HG02970 (cell line): ENCODE measurements around the gene PTPN1.

Experiments
- ATAC-seq: cut with Tn5 transposase; IDR thresholded peaks from one replicate; pipeline ENCODE4 v1.9.1; 2021; ENCODE audit warnings: mild to moderate bottlenecking, moderate library complexity, moderate number of reproducible peaks; ENCODE audit not compliant: unreplicated experiment, low FRiP score

PTPN1 gene

GRCh38 chr20:50510706-50511542, 741 bp downstream of the PTPN1 start:
- peak; percentile 5 for ATAC-seq

GRCh38 chr20:50512323-50512722, 2.1 kb downstream of the PTPN1 start:
- no peak for ATAC-seq

- ATAC-seq, result no peak
These were observed 3.2 kb downstream of the PTPN1 start for GRCh38 chr20:50513169-50514034.

- ATAC-seq, result no peak
These were observed 3.8 kb downstream of the PTPN1 start for GRCh38 chr20:50514035-50514337.

GRCh38 chr20:50514750-50515149, 4.6 kb downstream of the PTPN1 start:
- no peak for ATAC-seq

- ATAC-seq, result no peak
These were observed 5.4 kb downstream of the PTPN1 start for GRCh38 chr20:50515471-50516106.

- peak; percentile 45 for ATAC-seq
These were observed 6.2 kb downstream of the PTPN1 start for GRCh38 chr20:50516180-50516934.

GRCh38 chr20:50516935-50517816, 7.0 kb downstream of the PTPN1 start:
- ATAC-seq, result no peak

- no peak for ATAC-seq
These were observed 7.6 kb downstream of the PTPN1 start for GRCh38 chr20:50517817-50518154.

- no peak for ATAC-seq
These were observed 8.1 kb downstream of the PTPN1 start for GRCh38 chr20:50518270-50518721.

- no peak for ATAC-seq
These were observed 9.0 kb downstream of the PTPN1 start for GRCh38 chr20:50519036-50519762.

- ATAC-seq, result no peak
These were observed 10.2 kb downstream of the PTPN1 start for GRCh38 chr20:50520222-50520880.

GRCh38 chr20:50521221-50522052, 11.3 kb downstream of the PTPN1 start:
- ATAC-seq, result no peak

- ATAC-seq, result no peak
These were observed 12.0 kb downstream of the PTPN1 start for GRCh38 chr20:50522053-50522674.

- ATAC-seq, result no peak
These were observed 13.5 kb downstream of the PTPN1 start for GRCh38 chr20:50523552-50524167.

GRCh38 chr20:50525681-50526080, 15.5 kb downstream of the PTPN1 start:
- no peak for ATAC-seq
